HG02938 (cell line): ENCODE measurements around the gene CNTF.

Source experiments
- ATAC-seq: cut with Tn5 transposase; IDR thresholded peaks from one replicate; pipeline ENCODE4 v1.9.1; 2021; ENCODE audit warnings: mild to moderate bottlenecking, moderate library complexity; ENCODE audit not compliant: unreplicated experiment

CNTF gene

DNA sequence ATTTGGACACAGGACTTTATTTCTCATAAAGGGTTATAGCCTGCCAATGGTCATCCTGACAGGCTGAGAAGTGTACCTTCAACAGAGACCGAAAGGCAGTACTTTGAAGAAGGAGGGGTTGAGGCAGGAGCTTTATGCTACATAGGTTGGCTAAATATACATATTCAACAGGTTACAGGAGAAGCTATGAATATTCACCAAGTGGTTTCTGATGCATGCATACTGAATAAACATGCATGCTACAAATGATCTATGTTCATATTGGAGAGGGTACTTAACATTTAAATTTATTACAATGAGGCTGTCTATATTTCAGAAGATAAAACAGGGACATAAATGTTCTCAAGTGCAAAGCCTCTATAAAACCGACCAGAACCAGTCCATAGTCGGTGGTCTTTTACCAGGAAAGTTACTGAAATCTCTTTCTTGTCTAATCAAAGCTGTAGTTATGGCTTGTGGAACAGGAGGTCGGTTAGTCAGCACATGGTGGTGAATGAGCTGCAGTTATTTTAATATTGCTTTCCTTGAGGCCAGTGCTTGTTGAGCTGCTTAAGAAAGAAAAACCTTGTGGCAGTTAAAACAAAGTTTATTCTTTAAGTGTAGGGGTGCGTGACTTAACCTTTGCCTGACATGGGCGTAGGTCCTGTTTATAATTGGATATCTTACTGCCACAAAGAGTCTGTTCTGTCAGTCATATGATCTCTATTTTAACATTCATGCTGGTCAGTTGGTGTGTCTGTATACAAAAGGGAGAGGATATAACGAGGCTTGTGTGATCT is 19.5 kb downstream of the CNTF start:
- no peak for ATAC-seq

DNA sequence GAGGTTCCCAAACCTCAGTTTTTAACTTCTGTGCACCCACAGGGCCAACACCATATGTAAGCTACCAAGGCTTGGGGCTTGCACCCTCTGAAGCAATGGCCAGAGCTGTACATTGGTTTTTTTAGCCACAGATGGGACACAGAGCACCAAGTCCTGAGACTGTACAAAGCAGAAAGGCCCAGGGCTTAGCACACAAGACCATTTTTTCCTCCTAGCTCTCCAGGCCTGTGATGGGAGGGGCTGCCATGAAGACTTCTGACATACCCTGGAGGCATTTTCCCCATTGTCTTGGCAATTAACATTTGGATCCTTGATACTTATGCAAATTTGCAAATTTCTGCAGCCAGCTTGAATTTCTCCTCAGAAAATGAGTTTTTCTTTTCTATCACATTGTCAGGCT is 23.4 kb downstream of the CNTF start:
- no peak for ATAC-seq

DNA sequence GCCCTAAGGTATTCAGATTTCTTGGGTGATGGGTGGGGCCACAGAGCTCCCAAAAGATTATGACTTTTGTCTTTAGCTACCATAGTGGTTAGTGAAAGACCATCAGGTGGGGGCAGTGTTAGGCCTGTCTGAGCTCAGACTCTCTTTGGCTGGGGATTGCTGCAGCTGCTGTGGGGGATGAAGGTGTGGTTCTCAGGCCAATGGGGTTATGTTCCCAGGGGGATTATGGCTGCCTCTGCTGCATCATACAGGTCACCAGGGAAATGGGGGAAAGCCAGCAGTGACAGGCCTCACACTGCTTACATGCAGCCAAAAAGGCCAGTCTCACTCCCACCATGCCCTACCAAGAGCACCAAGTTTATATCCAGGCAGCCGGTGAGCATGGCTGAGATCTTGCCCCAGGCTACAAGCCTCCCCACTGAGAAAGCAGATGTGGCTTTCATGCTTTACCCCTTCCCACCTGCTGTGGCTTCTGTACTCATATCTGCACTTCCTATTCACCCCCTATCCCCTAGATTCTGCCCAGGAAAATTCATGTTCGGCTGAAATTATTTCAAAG is 24.8 kb downstream of the CNTF start:
- peak; percentile 89 for ATAC-seq

DNA sequence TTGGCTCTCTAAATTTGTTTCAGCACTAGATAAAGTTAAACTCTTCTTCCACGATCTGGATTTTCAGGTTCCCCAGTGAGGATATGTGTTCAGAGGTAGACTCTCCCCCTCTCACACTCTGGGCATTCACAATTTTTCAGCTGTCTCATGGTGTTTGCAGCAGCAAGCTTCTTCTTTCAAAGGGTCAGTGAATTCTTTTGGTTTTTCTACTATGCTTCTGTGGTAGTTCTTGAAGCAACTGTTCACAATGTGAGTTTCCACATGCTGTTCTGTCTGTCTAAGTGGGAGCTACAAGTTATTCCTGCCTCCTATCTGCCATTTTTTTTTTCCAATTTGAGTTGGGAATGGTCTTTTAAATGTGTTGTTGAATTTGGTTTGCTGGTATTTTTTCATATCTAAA is 25.4 kb downstream of the CNTF start:
- no peak for ATAC-seq

DNA sequence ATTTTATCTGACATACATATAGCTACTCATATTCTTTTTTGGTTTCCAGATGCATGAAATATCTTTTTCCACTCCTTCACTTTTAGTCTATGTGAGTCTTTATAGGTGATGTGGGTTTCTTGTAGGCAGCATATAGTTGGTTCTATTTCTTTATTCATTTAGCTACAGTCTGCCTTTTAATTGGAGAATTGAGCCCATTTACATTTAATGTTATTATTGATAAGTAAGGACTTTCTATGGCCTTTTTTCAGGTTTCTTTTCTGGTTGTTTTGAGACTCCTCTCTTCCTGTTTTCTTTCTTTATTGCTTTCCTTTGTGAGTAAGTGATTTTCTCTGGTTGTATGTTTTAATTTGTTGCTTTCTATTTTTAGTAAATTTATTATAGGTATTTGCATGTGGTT is 27.2 kb downstream of the CNTF start:
- no peak for ATAC-seq

DNA sequence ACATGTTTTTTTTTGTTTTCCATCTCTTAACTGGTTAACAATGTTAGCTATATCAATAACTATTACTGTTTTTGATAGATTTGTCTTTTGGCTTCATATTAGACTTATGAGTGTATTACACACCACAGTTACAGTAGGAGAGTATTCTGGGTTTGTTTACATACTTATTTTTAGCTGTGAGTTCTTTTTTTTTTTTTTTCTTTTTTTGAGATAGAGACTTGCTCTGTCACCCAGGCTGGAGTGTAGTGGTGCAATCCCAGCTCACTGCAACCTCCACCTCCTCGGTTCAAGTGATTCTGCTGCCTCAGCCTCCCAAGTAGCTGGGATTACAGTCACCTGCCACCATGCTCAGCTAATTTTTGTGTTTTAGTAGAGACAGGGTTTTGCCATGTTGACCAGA is 28.0 kb downstream of the CNTF start:
- no peak for ATAC-seq

DNA sequence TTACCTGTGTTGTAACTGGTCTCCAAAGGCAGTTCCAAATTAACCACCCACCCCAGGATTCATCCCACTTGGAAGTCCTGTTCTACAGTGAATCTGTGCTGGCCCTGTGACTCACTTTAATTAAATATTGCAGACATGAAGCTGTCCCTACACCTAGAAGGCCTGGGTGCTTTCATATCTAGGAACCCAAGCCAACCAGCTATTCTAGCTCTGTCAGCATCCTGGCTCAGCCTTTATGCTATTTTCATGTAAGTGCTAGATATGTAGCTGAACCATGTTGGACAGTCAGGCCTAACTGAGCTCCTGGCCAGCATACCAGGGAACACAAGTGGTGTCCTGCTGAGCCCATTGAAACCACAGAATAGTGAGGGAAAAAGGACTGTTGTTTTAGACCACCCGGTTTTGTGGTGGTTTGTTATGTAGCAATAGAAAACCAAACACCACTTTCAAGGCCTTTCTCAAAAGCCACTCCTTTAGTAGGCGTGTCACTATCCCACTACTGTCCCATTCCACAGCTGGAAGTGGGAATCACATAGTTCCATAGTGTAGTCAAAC is 30.3 kb downstream of the CNTF start:
- ATAC-seq, result no peak

DNA sequence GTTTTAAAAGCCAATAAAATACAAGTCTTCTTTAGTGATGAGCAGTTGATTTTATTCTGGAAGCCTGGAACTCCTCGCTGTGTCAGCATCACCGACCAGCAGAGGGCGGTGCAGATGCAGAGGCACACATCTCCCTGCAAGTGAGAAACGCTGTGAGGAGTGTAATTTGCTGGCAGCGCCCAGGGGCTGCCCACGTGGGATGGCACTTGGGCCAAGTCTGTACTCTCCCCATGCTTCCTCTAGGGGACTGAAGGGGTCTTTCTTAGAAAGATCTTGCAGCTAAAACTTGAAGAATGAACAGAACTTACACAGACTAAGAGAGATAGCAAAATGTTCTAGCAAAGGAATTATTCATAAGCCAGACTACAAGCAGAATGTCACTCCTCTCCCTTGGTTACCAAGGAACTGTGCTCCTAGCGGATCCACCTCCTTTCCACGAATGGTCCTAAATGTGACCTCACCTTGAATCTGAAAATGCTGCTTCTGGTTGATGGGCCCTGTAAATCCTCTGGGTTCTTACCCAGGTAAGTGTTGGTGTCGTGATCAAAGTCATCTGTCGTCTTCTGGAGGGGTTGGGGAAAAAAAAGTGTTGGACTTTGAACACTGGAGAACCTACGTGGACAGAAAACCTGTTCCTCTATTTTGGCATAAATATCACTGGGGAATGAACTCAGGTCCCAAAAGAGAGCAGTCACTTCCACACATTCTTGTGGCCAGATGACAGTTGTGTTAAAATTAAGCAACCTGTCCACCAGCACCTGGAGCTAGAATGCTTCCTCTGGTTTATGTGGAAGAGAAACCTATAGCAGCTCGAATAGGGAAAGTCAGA is 31.8 kb downstream of the CNTF start:
- ATAC-seq, result peak; percentile 87

DNA sequence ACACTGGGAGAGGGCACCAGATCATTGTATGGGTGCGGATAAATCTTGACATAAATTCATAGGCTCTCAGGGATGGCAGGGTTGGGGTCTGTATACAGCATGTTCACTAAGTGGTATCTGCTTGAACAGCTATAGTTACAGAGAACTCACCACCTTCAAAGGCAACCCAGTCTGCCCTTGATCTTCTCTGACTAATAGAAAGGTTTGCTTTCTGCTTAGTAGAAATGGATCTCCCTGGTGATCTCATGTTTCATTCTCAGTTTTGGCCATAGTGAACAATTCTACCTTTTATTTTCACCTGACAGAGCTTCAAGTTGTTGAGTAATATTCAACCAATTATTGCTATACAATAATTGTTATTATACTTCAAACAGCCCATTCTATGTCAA is 32.4 kb downstream of the CNTF start:
- no peak for ATAC-seq

DNA sequence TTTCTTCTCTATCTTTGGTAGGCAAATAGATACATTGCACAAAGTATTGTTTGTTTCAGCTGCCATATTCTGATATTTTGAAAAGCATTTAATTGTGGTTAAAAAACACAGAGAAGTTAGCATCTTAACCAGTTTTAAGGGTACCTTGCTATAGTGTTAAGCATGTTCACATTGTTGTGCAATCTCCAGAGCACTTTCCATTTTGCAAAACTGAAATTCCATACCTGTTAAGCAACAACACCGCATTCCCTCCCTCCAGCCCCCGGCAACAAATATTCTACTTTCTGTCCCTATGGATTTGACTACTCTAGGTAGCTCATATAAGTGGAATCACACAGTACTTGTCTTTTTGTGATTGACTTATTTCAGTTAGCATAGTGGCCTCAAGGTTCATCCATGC is 33.9 kb downstream of the CNTF start:
- ATAC-seq, result no peak

DNA sequence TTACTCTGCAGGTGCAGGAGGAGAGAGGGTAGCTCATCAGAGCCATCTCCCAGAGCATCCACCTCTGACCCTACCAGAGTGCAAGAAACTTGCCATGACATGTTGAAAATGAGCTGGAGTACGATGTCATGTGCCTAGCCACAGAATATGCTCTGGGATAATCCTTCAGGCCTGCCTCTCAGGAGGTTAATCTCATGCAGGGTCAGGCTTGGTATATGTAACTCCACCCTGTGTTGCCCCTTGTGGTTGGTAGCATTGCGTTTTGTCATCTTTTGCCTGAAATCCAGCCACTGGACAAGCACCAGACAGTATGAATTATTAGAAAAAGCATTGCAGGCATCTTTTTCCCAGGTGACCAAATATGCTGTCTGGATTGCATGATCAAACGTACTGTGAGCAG is 36.2 kb downstream of the CNTF start:
- ATAC-seq, result no peak

DNA sequence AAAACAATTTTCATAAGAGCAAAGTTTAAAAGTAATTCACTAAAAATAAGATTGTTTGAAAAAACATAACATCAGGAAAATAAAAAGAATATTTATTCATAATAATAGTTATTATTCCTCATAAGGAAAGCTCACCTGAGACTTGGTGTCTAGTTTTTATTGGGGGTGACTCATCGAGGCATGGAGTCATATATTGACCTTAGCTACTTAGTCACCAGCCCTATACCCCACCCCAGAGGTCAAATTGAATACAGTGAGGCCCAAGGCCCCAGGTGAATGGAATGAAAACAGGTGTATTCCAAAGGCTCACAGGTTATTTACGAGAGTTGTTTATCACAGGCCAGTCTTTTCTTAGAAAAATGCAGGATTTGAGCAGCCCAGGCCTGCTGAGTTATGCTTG is 36.9 kb downstream of the CNTF start:
- no peak for ATAC-seq

DNA sequence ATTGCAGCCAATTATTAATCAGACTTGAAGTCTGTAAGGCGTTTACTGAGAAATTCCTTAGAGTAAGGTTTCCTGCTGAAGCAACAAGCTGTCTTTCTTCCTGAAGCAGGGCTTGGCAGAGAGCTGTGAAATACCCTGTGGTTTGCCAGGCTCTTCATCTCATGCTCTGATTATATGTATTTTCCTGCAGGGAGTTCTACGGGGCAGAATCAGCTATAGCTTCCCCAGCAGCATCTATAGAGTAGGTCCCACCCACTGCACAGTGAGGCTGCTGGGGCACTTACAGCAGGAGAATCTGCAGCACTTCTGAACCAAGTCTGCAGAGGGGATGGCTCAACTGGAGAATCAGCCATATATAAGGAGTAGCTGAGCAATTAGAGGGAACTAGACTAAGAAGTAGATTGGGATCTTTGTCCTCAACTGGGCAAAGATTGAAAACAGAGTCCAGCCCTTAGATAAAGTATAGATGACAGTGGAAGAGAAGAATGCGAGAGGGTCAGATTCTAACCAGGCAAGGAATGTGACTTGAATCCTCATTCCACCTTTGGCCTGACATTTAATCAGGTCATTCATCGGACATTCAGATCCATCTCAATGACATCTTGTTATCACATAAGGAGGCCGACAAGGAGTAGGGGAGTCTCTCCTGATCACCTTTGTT is 37.6 kb downstream of the CNTF start:
- ATAC-seq, result no peak

DNA sequence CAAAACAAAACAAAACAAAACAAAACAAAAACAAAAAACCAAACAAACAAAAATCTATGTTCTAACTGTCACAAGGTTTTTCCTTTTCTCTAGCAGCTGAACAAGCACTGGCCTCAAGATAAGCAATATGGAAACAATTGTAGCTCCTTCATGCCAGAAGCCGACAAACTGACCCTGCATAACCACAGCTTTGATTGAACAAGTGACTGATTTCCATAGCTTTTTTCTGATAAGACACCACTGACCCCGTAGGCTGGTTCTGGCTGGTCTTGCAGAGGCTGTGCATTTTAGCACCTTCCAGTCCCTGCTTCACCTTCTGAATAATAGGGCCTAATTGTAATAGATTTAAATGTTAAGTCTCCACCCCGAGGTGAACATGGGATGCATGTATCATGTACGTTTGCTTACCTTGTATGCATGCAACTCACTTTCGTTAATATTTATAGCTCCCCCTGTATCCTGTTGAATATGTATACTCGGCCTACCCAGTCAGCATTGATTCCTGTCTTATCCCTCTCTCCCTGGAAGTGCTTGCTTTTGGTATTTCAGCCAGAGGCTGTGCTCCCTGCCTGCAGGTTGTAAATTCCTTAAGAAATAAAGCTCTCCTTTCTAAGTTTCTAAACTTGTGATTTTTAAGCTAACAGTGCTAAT is 49.6 kb downstream of the CNTF start:
- ATAC-seq, result no peak

DNA sequence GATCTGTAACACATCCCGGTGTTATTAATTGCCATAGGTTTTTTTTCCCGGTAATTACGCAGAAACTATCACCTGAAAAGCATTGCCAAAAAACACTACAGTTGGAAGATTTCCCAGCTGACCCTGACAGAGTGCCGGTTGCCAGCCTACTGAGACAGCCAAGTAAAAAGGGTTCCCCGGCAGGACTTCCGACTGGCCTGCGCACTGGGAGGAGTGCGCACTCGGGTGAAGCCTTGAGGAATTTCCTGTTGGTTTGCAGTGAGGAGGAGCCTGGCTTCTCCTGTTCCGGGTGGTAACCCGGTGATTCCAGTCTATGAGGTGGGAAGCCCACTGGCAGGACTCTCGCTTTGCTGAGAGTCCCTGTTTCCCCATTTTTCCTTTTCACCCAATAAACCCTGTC is 52.1 kb downstream of the CNTF start:
- ATAC-seq, result no peak
